ENCODE results near the gene RAMP1. TPM values are rescaled to one million over a fixed set of nuclear protein-coding genes. Genes with fewer than 3 reads are reported as not detected.

Gene RAMP1
- total and polyA plus RNA-seq, 9 of the 15 experiments (the other 6 are each of a cell fraction or from before 2014, with no cell fraction given): 0.72 to 0.77 TPM; not detected in 7

GRCh38 chr2:237874585-237875161, 15.2 kb downstream of the RAMP1 start:
- Histone ChIP-seq H3K4me1 (replicated peaks in 1 of 2; ENCODE audit: control insufficient read depth in 2 of 2, insufficient read depth in 2 of 2, low read length in 2 of 2) (peaks cover 0 to 16% of the 10 kb centered on the region in 2 experiments; a peak in 2 of 5 replicates), H3K9me1 (ENCODE audit: control insufficient read depth, insufficient read depth, low read length) (no peaks in the 10 kb centered on the region), H3K9me3 (replicated peaks; ENCODE audit: control insufficient read depth, insufficient read depth, low read depth, low read length) (no peaks in the 10 kb centered on the region), H3K4me3 (no peak overlapping the region), H4K20me1 (replicated peaks; ENCODE audit: control insufficient read depth, insufficient read depth, low read length) (peaks cover 5% of the 10 kb centered on the region; the same call in 1 of the 2 replicates), H3K27me3 (ENCODE audit: control insufficient read depth in 2 of 2, insufficient read depth in 2 of 2, low read length in 2 of 2) (peaks cover 27 to 87% of the 10 kb centered on the region in 2 experiments), H2AFZ (ENCODE audit: low read depth, low read length) (no peak overlapping the region), H3K27ac (ENCODE audit: extremely low read depth, low read depth, low read length) (no peak overlapping the region), H3K36me3 (ENCODE audit: control insufficient read depth, insufficient read depth, low read length) (no peaks in the 10 kb centered on the region), H3K4me2 (ENCODE audit: insufficient read depth, low read length) (no peak overlapping the region), H3K9ac (ENCODE audit: insufficient read depth in 1 of 2, low read depth in 2 of 2, low read length in 2 of 2) (no peak overlapping the region), H3K79me2 (ENCODE audit: control insufficient read depth, insufficient read depth, low read length) (no peaks in the 10 kb centered on the region)
- intact Hi-C loops (cut with micrococcal nuclease): no loop called here
- 3% methylated on average over 6 of the region's 7 CpGs for WGBS (ENCODE audit: insufficient coverage, low coverage, missing lambda C conversion rate)
- ATAC-seq (no peak), DNase-seq (ENCODE audit: extremely low read depth in 1 of 4, low spot score in 3 of 4) (no peak), FAIRE-seq (no peak)
- in situ Hi-C loops (cut with MboI): loop anchor here (25.0 kb wide), 1 partner anchor 388 kb away; no protein-coding TSS in a partner anchor
- no TSS peak for BruUV-seq (replicated peaks)
- ChIA-PET POLR2A (interaction anchor here (0.5 to 0.7 kb wide), 3 partner anchors 256 to 412 kb away, joined by 3 to 4 read pairs (median 3); no protein-coding TSS in a partner anchor), CTCF (ENCODE audit: low intra/inter-chr PET ratio) (no interaction called here)
- TF ChIP-seq KLF13 (tag; IDR thresholded peaks at IDR 0.05; ENCODE audit: borderline replicate concordance, low read depth): no peak
- TF ChIP-seq ZNF143 (CRISPR knock-in tag; IDR thresholded peaks at IDR 0.05): no peak
- no peak for TF ChIP-seq UBTF (IDR thresholded peaks at IDR 0.05; ENCODE audit: borderline replicate concordance in 1 of 2, low read depth in 2 of 2, low read length in 2 of 2)
- no peak for TF ChIP-seq FOXO4 (CRISPR knock-in tag; IDR thresholded peaks at IDR 0.05)
- no peak for TF ChIP-seq CXXC5 (CRISPR knock-in tag; IDR thresholded peaks at IDR 0.05)
- TF ChIP-seq ARID2 (IDR thresholded peaks at IDR 0.05): no peak
- no peak for TF ChIP-seq NBN (IDR thresholded peaks at IDR 0.05; ENCODE audit: low read depth)
- TF ChIP-seq KAT2B (IDR thresholded peaks at IDR 0.05; ENCODE audit: low read depth, low read length): no peak
